HG03439 (cell line): ENCODE data around the gene IRF8.
"Not testable (repeated sequence)": the region's sequence is repeated elsewhere in the genome, so short reads cannot be mapped to it uniquely, and the experiment has no call there.

Experiments
- ATAC-seq: cut with Tn5 transposase; IDR thresholded peaks from one replicate; pipeline ENCODE4 v1.9.1; 2021; ENCODE audit warnings: mild to moderate bottlenecking, moderate library complexity; ENCODE audit not compliant: unreplicated experiment

IRF8 gene

GRCh38 chr16:85898521-85899442 is at the start of gene IRF8:
IRF8 (plus strand) TSS chr16:85899162; CDS start chr16:85903016, 3,854 bp downstream.
- ATAC-seq, result peak; percentile 36

DNA sequence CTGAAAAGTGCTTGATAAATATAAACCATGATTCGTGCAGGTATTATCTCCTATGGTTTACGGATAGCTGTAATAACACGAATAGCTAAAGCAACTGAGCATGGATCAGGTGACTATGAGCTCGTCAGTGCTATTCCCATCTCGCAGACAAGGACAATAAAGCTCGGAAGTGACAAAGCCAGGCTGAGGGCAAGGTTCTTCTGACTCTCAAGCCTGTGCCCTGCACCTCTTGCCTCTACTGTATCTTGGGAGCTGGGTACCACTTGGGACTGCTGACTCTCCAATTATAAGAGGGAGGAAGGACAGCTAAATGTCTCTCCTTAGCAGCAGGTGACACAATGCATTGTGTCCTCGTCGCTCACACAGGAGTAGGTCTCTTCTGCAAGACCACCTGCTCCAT is 49.6 kb upstream of the IRF8 start:
- ATAC-seq, result no peak

GRCh38 chr16:85850344-85850880 is 48.5 kb upstream of the IRF8 start:
- ATAC-seq, result no peak

GRCh38 chr16:85851034-85851785 is 47.8 kb upstream of the IRF8 start:
- ATAC-seq, result no peak

DNA sequence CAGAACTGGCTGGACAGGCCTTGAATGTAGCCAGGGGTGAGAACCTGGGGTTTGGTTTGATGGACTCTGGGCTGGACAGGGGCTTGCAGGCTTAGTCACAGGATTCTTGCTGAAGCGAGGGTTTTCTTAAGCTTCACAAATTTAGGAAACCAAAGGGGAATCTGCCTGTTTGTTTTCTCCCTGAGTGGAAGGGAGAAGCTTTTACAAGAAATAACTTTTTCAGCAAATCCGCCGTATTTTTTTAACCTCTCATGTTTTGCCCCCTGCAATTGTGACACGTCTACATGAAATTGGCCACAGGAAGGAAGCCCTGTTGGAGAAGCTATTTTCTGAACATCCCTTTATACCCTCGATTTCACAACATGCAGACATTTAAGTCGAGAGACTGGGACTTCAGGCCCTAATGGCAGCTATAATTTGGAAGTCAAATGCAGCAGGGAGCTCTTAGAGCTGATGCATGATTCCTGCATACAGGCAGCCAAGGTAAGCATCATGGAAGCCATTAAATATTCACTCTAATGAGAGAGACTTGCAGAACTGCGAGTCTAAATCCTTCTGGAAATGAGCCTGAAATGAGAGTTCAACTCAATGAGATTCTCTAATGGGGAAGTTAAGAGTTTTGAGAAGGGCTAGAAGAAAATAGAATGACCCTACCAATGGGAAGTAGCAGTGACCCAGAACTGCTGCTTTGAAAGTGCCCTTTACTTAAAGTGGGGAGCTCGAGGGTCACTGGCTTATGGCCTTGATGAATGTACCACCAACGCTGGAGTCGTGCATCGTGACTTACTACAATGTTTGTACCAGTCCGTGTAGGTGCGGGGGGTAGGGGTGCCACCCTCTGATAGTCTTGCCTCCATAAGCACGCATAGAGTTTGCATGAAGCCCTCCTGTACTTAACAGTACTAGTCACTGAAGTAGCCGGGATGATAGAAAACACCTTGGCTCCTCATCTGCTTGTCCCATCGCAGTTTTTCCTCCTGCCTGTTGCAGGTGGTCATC is 45.1 kb upstream of the IRF8 start:
- no peak for ATAC-seq

GRCh38 chr16:85854935-85855334 is 44.0 kb upstream of the IRF8 start:
- no peak for ATAC-seq

GRCh38 chr16:85856079-85856478 is 42.9 kb upstream of the IRF8 start:
- ATAC-seq, result no peak

GRCh38 chr16:85856585-85856984 is 42.4 kb upstream of the IRF8 start:
- no peak for ATAC-seq

DNA sequence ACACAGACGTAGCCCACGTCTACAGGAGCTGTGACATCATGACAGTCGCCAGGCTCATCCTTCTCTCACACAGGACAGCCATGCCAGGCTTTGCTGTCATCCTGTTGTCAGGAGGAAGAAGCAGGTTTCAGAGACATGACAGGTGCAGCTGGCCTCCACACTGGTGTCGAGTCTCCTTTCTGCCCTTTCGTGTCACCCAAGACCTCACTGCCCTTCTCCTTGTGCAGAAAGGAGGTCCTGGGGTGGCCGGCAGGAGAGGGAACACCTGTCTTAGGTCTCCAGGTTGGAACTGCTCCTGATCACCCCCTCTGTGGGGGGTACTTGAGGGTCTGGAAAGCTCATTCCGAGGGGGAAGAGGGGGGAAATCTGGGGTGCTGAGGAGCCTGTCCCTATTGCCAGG is 41.6 kb upstream of the IRF8 start:
- ATAC-seq, result no peak

GRCh38 chr16:85858571-85858970 is 40.4 kb upstream of the IRF8 start:
- not testable (repeated sequence) for ATAC-seq

- no peak for ATAC-seq
Measured at GRCh38 chr16:85858984-85859817, 39.8 kb upstream of the IRF8 start.

GRCh38 chr16:85859818-85860125 is 39.2 kb upstream of the IRF8 start:
- no peak for ATAC-seq

DNA sequence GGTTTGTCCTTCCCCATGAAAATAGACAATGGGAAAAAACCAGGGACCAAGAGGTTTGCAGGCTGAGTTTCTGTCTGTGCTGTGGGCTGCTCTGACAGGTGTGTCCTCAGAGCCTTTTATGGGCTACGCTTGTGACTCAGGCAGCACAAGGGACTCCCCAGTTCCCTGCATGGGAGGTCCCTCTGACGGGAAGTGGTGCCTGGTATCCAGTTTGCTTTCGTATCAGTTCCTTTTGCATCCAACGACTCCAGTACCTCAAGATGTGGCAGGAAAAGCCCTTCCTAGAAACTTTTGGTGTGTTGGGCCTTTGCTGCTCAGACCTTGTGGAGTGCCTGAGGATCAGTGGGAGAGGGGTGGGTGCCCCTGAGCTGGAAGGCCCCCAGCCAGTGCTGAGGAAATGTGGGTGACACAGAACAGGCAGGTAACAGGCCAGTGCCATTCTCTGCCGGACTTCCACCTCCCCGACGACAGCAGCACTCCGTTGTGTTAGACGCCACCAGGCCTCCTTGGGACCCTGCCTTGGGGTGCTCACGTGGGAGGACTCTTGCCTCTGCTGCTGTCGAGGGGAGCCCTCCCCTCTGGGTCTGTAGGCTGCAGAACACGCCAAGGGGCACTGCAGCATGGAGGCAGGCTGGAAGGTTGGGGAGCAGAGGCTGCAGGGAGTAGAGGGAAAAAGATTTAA is 38.4 kb upstream of the IRF8 start:
- no peak for ATAC-seq

GRCh38 chr16:85861095-85861825 is 37.7 kb upstream of the IRF8 start:
- ATAC-seq, result no peak

DNA sequence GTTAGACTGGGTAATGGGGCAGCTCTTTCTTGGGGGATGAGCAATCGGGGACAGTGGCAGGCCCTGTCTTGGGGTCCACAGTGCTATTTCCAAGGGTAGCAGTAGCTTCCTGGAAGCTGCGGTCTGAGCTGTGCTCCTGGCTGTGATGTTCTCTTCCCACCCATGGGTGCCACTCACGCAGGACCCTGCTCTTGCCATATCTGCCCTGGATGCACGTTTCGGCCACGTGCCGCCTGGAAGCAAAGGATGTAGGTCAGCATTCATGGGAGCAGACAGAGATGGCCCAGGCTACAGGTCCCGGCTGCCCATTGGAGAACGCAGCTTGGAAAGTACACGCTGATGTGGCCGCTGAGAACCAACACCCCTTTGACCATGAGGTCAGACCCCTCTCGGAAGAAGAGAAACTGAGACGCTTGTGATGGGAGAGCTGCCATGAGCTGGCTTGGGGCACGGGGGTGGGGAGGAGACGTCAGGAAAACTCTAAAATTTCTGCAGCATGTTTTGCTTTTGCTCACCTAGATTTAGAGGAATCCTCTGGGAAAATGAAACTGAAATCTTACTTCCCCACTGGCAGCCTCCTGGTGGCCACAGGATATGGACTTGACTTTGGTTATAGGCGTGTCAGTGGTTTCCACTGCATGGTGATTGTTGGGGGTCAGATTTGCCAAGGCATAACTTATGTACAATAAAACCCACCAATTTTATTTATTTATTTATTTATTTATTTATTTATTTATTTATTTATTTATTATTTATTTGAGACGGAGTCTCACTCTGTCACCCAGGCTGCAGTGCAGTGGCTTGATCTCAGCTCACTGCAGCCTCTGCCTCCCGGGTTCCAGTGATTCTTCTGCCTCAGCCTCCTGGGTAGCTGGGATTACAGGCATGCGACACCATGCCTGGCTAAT is 36.2 kb upstream of the IRF8 start:
- ATAC-seq, result no peak

GRCh38 chr16:85863384-85863774 is 35.6 kb upstream of the IRF8 start:
- no peak for ATAC-seq

DNA sequence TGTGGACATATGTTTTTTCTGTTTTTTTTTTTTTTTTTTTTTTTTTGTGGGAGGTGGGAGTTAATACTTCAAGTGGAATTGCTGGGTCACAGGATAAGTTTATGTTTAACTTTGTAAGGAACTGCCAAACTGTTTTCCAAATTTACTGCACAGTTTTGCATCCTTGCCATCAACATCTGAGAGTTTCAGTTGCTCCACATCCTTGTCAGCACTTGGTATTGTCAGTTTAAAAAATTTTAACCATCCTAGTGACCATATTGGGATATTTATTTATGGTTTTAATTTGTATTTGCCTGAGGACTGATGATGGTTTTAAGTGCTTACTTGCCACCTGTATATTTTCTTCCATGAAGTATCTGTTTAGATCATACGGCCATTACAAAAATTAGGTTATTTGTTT is 34.0 kb upstream of the IRF8 start:
- no peak for ATAC-seq

DNA sequence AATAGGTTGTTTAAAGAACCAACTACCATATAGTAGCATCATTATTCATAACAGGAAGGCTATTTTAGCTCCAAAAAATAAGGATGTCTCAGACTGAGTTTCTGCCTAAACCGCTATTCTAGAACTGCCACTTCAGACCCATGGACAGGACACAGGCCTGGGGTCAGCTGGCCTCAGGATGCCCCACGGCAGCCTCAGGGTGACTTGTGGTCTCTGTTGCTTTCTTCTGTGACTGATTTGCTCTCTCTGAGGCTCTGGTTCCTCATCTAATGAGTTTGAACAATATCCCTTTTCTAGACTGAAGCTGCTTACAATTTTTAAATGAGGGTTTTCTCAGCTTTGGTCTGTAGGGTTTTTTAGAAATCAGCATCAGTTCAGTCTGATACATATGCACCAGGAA is 31.8 kb upstream of the IRF8 start:
- no peak for ATAC-seq
